ENCODE data around the gene DVL3. TPM values are rescaled to one million over a fixed set of nuclear protein-coding genes. Genes with fewer than 3 reads are reported as not detected.

The DVL3 gene
- total RNA-seq, 1 experiment from 2014 or later = 60.7 TPM

DNA sequence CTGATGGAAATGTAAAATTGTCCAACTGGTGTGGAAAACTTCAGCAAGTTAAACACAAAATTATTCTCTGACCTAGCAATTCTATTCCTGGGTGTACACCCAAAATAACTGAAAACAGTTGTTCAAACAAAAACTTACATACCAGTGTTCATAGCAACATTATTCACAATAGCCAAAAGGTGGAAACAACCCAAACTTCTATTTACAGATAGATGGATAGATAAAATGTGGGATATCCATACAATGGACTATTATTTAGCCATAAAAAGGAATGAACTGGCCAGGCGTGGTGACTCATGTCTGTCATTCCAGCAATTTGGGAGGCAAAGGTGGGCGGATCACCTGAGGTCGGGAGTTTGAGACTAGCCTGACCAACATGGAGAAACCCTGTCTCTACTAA, 67.3 kb downstream of the DVL3 start:
- Histone ChIP-seq H3K36me3 (ENCODE audit: control insufficient read depth in 1 of 2, insufficient read depth in 2 of 2, low read length in 2 of 2) (no peaks in the 10 kb centered on the region), H3K9me3 (ENCODE audit: control insufficient read depth in 1 of 2, insufficient read depth in 1 of 2, low read depth in 1 of 2, low read length in 2 of 2) (no peaks in the 10 kb centered on the region), H4K20me1 (ENCODE audit: insufficient read depth) (no peaks in the 10 kb centered on the region), H3K4me1 (ENCODE audit: control insufficient read depth in 1 of 2, insufficient read depth in 2 of 2, low read length in 2 of 2) (peaks cover 0 to 4% of the 10 kb centered on the region in 2 experiments; a peak in 1 of 4 replicates), H3K4me2 (ENCODE audit: low read length) (no peak overlapping the region), H3K27ac (ENCODE audit: low read depth, low read length) (no peak overlapping the region), H2AFZ (ENCODE audit: low read depth, low read length, poor library complexity, severe bottlenecking) (peak overlapping the region; percentile 45), H3K27me3 (ENCODE audit: insufficient read depth, low read length) (no peaks in the 10 kb centered on the region), H3K4me3 (replicated peaks in 1 of 2; ENCODE audit: low read depth in 1 of 2, low read length in 2 of 2) (no peak overlapping the region), H3K79me2 (ENCODE audit: insufficient read depth, low read length) (no peaks in the 10 kb centered on the region), H3K9me2 (ENCODE audit: insufficient read depth) (no peaks in the 10 kb centered on the region), H3K9ac (ENCODE audit: low read length) (no peak overlapping the region)
- ChIA-PET CTCF (no interaction called here), RAD21 (ENCODE audit: low non-redundant PET in 1 of 2, low total read pairs in 2 of 2, uncharacterized antibody in 2 of 2, unreplicated experiment in 2 of 2) (no interaction called here), POLR2A (no interaction called here)
- BruUV-seq (replicated peaks) = no TSS peak
- ATAC-seq (no peak), DNase-seq (ENCODE audit: low read depth, low spot score) (no peak)
- TF ChIP-seq SRF (IDR thresholded peaks at IDR 0.05; ENCODE audit: low read depth) (no peak), CBX3 (IDR thresholded peaks at IDR 0.05; ENCODE audit: low read depth) (no peak), EGR1 (IDR thresholded peaks at IDR 0.05; ENCODE audit: low read depth) (0 out of 2 replicates have a peak, but pooled peaks have one; percentile 29)
- TF ChIP-seq, protein P1, sequence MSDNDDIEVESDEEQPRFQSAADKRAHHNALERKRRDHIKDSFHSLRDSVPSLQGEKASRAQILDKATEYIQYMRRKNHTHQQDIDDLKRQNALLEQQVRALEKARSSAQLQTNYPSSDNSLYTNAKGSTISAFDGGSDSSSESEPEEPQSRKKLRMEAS (IDR thresholded peaks at IDR 0.05) = no peak
- intact Hi-C loops (cut with micrococcal nuclease) = no loop called here

Other genes with a start within 250 kb of the DVL3 start
- gene ABCC5, start 137.5 kb upstream of the DVL3 start, total RNA-seq (2021; ENCODE audit: unreplicated experiment) = 16.9 TPM
- not detected for gene HTR3D, start 123.6 kb upstream of the DVL3 start, total RNA-seq (2021; ENCODE audit: unreplicated experiment)
- gene HTR3C, start 102.3 kb upstream of the DVL3 start, total RNA-seq (2021; ENCODE audit: unreplicated experiment) = not detected
- not detected for gene HTR3E, start 58.3 kb upstream of the DVL3 start, total RNA-seq (2021; ENCODE audit: unreplicated experiment)
- 50.3 TPM for gene EIF2B5, start 20.0 kb upstream of the DVL3 start, total RNA-seq (2021; ENCODE audit: unreplicated experiment)
- 353 TPM for gene AP2M1, start 19.5 kb downstream of the DVL3 start, total RNA-seq (2021; ENCODE audit: unreplicated experiment)
- 74.6 TPM for gene ABCF3, start 30.8 kb downstream of the DVL3 start, total RNA-seq (2021; ENCODE audit: unreplicated experiment)
- 10.6 TPM for gene VWA5B2, start 74.2 kb downstream of the DVL3 start, total RNA-seq (2021; ENCODE audit: unreplicated experiment)
- 56.6 TPM for gene ALG3, start 93.6 kb downstream of the DVL3 start, total RNA-seq (2021; ENCODE audit: unreplicated experiment)
- gene EEF1AKMT4, start 94.3 kb downstream of the DVL3 start, total RNA-seq (2021; ENCODE audit: unreplicated experiment) = 10.5 TPM
- gene CAMK2N2, start 106.2 kb downstream of the DVL3 start, total RNA-seq (2021; ENCODE audit: unreplicated experiment) = 5.1 TPM
- gene ECE2, start 120.6 kb downstream of the DVL3 start, total RNA-seq (2021; ENCODE audit: unreplicated experiment) = not detected
- 402 TPM for gene PSMD2, start 143.9 kb downstream of the DVL3 start, total RNA-seq (2021; ENCODE audit: unreplicated experiment)
- 496 TPM for gene EIF4G1, start 159.2 kb downstream of the DVL3 start, total RNA-seq (2021; ENCODE audit: unreplicated experiment)
- 17.8 TPM for gene FAM131A, start 182.2 kb downstream of the DVL3 start, total RNA-seq (2021; ENCODE audit: unreplicated experiment)
- gene CLCN2, start 206.2 kb downstream of the DVL3 start, total RNA-seq (2021; ENCODE audit: unreplicated experiment) = 21.6 TPM
- 156 TPM for gene POLR2H, start 206.3 kb downstream of the DVL3 start, total RNA-seq (2021; ENCODE audit: unreplicated experiment)
- not detected for gene THPO, start 222.8 kb downstream of the DVL3 start, total RNA-seq (2021; ENCODE audit: unreplicated experiment)
- gene CHRD, start 224.7 kb downstream of the DVL3 start, total RNA-seq (2021; ENCODE audit: unreplicated experiment) = 8.0 TPM